ENCODE measurements around the gene ZBTB44.
"Not testable (repeated sequence)": the region's sequence is repeated elsewhere in the genome, so short reads cannot be mapped to it uniquely, and the experiment has no call there.

DNA sequence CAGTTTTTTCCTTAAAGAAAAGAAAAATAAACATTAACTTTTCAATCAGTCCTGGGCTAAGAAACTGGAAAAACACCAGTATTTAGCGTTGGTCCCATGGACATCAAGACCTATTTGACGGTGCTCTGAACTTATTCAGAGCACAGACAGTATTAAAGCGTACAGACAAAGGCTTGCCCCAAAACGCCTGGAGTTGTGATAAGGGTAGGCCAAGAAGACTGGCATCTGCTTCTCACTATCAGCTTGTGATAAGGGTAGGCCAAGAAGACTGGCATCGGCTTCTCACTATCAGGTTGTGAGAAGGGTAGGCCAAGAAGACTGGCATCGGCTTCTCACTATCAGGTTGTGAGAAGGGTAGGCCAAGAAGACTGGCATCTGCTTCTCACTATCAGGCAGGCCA, 69.3 kb downstream of the ZBTB44 start:
- TF ChIP-seq EZH2 (IDR thresholded peaks at IDR 0.05); POLR2AphosphoS5 (IDR thresholded peaks at IDR 0.05; ENCODE audit: borderline replicate concordance, low read depth, low read length); FOXP2 (optimal IDR thresholded peaks at IDR 0.05; ENCODE audit: control extremely low read depth, extremely low read length, insufficient read depth): not testable (repeated sequence)
